M059J (cell line): ENCODE results near the gene KIAA1958. TPM values are rescaled to one million over a fixed set of nuclear protein-coding genes. Genes with fewer than 3 reads are reported as not detected.
A peak's percentile ranks its signal among the peaks of the same experiment; 100 is the strongest.
"Not testable (repeated sequence)": the region's sequence is repeated elsewhere in the genome, so short reads cannot be mapped to it uniquely, and the experiment has no call there.

Source experiments
- DNase-seq: peaks from one replicate; pipeline ENCODE4 v3.0.0-alpha.2; 2012; ENCODE audit warnings: low read depth
- total RNA-seq: library from RNA; depleted of rRNA; stranded (reverse); fragments of >200 nt; shearing (Covaris generic); gene quantifications from 2 replicates; pipeline ENCODE4 v1.2.3, GENCODE V29; 2014

KIAA1958 gene
- total RNA-seq, 1 experiment from 2014 or later: 6.0 TPM

- DNase-seq: peak; percentile 69
Measured at GRCh38 chr9:112555101-112555643, 68.5 kb downstream of the KIAA1958 start.

- no peak for DNase-seq
Measured at GRCh38 chr9:112555844-112556482, 69.3 kb downstream of the KIAA1958 start.

- DNase-seq: peak; percentile 87
Measured at GRCh38 chr9:112556497-112557442, 70.1 kb downstream of the KIAA1958 start.

- peak; percentile 77 for DNase-seq
Measured at GRCh38 chr9:112558476-112558875, 71.8 kb downstream of the KIAA1958 start.

GRCh38 chr9:112558978-112559377 is 72.4 kb downstream of the KIAA1958 start:
- no peak for DNase-seq

- DNase-seq: no peak
Measured at GRCh38 chr9:112559629-112560413, 73.2 kb downstream of the KIAA1958 start.

- DNase-seq: no peak
Measured at GRCh38 chr9:112562235-112562958, 75.8 kb downstream of the KIAA1958 start.

GRCh38 chr9:112569186-112569585 is 82.6 kb downstream of the KIAA1958 start:
- DNase-seq: peak; percentile 72

- no peak for DNase-seq
Measured at GRCh38 chr9:112570671-112571167, 84.1 kb downstream of the KIAA1958 start.

- DNase-seq: no peak
Measured at GRCh38 chr9:112571624-112572355, 85.2 kb downstream of the KIAA1958 start.

GRCh38 chr9:112572416-112572815 is 85.8 kb downstream of the KIAA1958 start:
- no peak for DNase-seq

- DNase-seq: no peak
Measured at GRCh38 chr9:112574008-112574407, 87.4 kb downstream of the KIAA1958 start.

- no peak for DNase-seq
Measured at GRCh38 chr9:112575107-112575506, 88.5 kb downstream of the KIAA1958 start.

GRCh38 chr9:112581469-112582176 is 95.0 kb downstream of the KIAA1958 start:
- DNase-seq: no peak

GRCh38 chr9:112582371-112583262 is 96.0 kb downstream of the KIAA1958 start:
- DNase-seq: no peak

- no peak for DNase-seq
Measured at GRCh38 chr9:112586599-112587155, 100.0 kb downstream of the KIAA1958 start.

GRCh38 chr9:112591875-112592274 is 105.2 kb downstream of the KIAA1958 start:
- DNase-seq: not testable (repeated sequence)

- DNase-seq: no peak
Measured at GRCh38 chr9:112599732-112600131, 113.1 kb downstream of the KIAA1958 start.
